GM19324 (cell line): Measurements from ENCODE around the gene CCDC184.
"Not testable (repeated sequence)": the region's sequence is repeated elsewhere in the genome, so short reads cannot be mapped to it uniquely, and the experiment has no call there.

Experiments used
- ATAC-seq: cut with Tn5 transposase; IDR thresholded peaks from one replicate; pipeline ENCODE4 v1.9.1; 2021; ENCODE audit warnings: mild to moderate bottlenecking, moderate library complexity; ENCODE audit not compliant: unreplicated experiment, low FRiP score

Gene CCDC184

DNA sequence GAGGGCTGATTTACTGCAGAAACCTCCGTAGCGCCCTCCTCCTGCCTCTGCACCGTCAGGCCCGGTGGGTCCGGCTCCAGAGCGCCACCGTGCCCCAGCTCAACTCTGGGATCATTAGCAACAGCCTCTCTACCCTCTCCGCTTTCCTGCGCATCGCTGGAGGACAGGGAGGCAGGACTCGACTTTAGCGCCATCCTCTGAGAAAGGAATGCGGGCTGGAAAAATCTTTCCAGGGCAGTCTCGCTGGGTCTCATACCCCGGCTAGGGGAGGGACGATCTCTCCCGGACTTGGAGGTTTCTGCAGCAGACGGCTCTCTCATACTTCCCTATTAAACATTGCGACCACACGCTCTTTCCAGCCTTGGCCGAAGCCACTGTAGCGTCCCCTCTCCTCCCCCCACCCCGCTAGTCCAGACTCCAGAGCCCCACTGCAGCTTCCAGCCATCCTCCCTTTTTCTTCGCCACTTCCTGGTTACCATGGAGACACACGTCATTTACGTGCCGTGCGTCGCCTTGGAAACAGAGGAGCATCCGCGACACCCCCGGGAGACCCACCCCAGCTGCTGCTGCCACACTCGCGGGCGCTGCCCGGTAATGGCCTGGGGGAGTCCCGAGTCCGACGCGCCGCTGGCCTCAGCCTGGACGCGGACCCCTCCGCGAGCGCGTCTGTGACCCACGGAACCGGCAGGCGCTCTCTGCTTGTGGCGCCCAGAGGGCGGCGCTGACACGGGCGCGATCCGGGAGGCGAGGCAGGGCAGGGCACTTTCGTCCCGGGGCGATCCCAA, at the start of gene CCDC184:
CCDC184 (plus strand) TSS at position 554 of the 785 bp plus-strand sequence. CDS start 479 bp downstream, outside the sequence.
- peak; percentile 56 for ATAC-seq

DNA sequence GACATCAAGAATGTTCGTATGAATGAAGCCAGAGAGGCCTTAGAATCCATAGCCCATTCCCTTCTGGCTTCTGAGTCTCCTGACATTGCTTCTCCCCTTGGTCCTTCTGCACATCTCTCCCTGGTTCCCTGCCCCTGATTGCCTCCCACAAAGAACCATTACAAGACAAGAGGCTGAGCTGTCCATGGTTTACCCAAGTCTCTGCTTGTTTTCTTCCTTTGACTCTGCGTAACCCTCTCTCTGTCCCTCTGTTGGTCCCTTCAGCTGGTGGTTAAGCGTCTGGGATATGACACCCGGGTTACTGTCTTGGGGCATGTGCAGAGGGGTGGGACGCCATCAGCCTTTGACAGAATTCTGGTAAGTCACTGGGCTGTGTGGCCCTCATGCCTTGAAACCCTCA, 48.4 kb upstream of the CCDC184 start:
- no peak for ATAC-seq

DNA sequence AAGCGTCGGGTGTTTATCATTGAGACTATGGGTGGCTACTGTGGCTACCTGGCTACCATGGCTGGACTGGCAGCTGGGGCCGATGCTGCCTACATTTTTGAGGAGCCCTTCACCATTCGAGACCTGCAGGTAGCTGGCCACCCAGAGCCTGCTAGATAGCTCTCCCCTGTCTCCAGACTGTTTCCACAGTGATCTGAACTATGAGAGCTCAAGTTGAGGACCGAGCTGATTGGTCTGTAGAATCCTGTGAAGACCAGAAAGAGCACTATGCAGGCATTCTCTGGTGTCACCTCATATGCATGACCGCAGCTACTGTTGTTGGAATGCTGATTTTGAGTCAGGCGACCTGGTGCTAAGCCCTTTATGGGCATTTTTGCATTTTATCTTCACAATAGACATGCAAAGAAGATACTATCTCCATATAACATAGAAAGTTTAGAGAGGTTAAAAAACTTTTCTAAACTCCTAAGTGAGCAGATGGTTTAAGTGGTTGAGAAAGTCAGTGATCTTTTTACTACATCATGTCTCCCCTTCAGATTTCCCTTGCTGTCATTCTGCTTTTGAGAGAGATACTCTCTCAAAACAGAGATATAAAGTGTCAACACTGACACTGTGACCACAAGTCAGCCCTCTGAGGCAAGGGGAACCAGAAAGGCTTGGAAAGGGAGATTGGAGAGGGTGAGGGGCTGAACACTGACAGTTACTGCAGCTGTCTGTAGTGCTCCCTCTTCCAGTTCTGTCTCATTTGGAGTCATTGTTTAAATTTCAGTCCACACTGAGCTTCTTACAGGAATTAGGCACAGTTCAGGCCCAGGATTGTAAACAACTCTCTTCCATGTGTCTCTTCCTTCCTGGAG, 40.4 kb upstream of the CCDC184 start:
- ATAC-seq: no peak

DNA sequence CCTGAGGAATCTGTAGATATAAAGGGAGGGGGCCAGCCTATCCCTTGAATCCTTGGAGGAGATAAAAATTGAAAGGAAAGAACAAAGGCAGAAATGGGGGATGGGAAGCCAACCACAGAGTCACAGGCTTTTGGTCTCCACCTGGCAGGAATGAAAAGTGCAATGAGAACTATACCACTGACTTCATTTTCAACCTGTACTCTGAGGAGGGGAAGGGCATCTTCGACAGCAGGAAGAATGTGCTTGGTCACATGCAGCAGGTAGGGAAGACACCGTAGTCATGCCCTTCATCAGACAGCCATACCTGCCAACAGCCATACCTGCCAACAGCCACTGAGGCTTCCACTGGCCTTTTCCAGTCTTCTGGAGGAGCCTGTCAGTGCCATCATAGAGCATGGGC, 39.5 kb upstream of the CCDC184 start:
- ATAC-seq: no peak

DNA sequence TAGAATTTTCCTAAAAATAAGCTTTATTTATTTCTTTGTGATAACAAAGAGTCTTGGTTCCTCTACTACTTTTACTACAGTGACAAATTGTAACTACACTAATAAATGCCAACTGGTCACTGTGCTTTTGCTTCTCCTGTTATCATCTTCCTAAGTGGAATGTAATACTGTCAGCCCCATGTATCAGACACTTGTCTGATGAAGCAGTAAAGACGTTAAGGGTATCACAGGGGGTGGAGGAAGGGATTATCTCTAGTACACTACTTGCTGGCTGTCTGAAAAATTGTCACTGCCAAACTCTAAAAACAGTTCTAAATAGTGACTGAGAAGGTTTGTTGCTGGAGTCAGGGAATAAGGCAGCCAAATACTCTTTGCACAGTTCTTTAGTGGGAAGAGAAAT, 37.5 kb upstream of the CCDC184 start:
- ATAC-seq: no peak

DNA sequence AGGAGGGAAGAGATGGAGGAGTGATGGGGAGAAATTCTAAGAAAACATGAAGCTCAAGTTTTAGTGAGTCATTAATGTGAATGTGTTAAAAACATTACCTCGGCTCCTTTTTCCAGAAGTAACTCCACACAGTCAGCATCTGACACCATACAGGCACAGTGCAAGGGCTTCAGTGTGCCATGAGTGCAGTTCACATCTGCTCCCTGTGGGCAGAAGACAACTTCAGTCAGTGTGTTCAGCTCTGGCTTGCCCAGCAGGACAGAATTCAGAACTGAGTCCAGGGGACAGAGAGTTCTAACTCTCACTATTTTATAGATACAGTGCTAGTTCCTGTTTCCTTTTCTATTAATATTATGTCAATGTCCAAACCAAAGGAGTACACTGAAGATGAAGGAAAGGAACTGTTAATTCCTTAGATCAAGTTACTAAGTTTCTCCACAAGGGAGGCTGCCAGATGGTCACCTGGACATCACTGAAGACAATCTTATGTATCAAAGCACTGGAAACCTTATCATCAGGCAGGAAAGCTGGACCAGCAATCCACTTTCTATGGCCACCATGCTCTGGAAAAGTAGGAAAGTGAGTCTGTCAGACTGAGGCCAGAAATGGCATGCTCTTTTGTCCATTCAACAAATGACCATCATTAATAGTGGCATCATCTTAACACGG, 32.2 kb upstream of the CCDC184 start:
- ATAC-seq: no peak

DNA sequence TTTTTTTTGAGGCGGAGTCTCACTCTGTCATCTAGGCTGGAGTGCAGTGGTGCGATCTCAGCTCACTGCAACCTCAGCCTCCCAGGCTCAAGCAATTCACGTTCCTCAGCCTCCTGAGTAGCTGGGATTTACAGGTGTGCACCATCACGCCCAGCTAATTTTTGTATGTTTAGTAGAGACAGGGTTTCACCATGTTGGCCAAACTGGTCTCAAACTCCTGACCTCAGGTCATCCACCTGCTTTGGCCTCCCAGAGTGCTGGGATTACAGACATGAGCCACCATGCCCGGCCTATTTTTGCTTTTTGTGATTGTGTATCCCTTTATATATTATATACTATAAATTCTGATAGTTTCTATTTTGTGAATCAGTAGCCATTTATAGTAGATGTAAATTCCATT, 27.7 kb upstream of the CCDC184 start:
- ATAC-seq: not testable (repeated sequence)

DNA sequence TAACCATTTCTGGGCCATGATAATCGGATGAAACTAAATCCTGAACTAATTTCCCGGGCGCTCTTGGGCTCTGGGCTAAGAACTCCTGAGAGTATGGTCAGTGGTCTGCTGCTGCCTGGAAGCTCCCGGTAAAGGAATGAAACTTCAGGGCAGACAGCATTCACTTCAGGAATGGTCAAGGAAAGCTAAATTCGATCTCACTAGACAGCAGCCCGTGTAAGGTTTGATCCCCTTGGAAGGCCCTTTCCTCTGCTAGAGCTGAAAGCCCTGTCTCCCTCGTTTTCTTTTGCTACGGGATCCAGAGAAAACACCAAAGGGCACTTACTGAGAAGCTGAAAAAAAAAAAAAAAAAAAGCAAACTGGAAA, 26.8 kb upstream of the CCDC184 start:
- no peak for ATAC-seq

DNA sequence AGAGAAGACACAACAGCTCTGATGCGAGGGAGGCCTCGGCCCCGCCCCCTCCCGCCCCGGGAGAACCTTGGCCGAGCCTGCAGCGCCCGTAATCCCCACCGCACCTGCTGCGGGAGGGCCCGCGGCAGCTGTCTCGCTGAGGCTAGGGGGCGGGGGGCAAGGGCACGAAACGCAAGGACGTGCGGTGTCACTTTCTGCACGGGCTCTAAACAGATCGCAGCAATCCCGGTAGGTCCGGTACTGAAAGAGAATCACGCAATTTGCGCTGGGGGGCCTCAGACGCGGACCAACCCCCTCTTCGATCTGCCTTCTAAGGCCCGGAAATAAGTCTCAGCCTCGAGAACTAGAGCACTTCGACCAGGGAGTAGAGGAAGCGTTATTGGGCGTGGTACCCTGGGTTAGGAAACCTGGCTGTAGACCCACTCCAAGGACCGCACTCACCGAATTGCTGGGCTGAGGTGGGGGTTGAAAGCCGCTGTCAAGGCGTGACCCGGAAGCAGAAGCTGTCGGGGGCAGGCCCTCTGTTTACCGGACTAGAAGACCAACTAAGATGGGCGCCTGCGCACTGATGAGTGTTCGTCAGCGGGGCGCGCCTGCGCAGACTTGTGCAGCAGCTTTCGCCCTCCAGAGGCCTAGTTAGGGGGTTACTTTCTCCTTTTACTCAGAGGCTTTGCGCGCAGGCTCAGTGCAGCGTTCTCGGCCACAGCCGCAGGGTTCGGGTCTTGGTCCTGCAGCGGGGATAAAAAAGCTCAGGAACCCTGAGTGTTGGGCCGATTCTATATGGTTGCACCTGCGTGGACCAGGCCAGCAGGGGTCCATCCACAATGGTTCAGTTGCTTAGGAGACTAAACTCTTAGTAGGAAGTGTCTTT, 26.2 kb upstream of the CCDC184 start, which contains the start of gene ASB8:
ASB8 (minus strand) TSS at position 498 of the 871 bp plus-strand sequence. CDS start 4,019 bp downstream, outside the sequence.
- peak; percentile 86 for ATAC-seq

DNA sequence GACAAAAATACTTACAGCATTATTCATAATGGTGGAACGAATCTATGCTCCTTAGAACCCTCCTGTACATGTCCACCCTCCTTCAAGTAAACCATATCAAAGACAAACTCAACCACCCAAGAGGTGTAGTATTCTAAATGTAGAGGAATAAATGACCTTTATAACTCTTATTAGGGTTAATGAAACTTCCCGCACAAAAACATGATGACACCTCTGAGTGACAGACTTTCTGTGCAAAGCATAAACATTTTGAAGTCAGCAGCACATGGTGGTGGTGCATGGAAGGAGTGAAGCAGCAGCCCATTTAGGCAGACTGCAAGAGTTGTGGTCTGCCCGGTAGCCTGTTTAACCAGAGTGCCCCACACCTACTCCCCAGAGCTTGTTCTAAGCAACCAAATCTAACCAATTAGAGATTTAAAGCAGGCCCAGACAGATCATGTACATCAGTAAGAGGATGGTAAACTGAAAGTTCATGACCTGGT, 25.5 kb upstream of the CCDC184 start:
- ATAC-seq: no peak

DNA sequence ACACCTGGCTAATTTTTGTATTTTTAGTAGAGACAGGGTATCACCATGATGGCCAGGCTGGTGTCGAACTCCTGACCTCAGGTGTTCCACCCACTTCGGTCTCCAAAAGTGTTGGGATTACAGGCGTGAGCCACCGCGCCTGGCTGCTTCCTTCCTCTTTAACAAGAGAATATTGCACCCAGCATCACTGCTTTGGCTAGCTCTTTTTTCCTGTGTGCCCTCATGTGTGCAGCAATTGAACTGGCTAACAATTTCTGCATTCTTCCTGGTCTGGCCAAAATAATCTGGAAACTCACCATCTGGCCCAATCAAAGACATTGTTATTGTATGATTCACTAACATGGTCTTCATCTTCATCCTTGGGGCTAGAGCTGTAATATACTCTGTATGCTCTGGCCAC, 23.4 kb upstream of the CCDC184 start:
- ATAC-seq: no peak

DNA sequence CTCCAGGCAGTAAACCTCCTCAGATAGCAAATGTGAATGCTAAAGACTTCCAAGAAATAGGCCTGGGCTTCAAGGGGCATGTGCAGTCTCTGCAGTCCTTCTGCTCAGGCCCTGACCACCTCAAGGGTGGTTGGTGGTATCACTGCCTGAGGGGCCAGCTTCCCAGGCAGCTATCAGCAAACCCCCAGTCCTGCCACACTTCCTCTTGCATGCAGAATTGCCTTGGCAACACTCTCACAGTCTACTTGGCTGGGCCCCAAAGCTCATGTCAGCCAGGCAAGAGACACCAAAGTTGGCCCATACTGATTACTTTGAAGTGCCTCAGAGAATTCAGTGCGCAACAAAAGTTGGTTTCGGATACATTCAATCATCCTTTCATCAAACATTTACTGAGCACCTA, 22.6 kb upstream of the CCDC184 start:
- no peak for ATAC-seq

DNA sequence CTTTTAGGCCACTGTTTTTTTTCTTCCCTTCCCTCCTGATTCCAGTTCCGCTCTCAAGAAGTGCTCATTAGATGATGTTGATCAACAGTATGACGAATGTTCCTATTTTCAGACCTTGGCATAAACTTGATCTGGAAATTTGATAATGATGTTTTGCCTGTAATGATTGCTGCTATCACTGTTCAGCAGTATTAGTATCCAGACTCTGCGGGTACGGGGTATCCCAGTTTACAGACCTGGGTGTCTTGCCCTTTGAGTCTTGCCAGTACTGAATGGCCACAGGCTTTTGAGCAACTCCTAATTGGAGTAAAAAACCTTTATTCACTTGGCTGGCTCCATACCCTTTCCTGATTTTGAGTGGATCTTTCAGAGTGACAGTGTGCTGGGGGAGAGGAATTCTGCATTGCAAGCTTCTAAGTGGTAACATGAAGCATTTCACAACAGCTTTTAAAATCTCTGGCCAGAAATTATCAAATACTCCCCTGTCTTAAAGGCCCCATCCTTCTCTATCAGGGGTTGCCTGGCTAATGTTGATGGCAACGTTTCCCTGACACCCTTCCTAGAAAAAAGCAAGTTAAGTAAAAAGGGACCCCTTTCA, 20.2 kb upstream of the CCDC184 start:
- ATAC-seq: no peak

DNA sequence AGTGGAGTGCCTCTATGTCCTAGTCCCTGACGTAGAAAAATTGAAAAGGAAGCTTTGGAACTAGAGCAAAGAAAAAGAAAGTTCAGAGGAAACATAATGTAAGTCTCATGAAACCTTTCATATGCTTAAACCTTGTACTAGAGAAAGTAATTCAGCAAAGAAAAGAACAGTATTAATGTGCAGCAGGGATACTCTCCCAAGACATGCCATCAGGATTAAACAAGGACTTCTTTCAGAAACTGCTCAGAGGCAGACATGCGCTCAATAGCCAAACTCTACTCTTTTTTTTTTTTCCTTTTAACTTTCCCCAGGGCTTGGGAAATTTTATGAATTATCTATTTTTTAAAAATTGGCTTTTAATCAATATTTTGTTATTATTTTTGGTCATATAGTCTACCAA, 19.0 kb upstream of the CCDC184 start:
- no peak for ATAC-seq

DNA sequence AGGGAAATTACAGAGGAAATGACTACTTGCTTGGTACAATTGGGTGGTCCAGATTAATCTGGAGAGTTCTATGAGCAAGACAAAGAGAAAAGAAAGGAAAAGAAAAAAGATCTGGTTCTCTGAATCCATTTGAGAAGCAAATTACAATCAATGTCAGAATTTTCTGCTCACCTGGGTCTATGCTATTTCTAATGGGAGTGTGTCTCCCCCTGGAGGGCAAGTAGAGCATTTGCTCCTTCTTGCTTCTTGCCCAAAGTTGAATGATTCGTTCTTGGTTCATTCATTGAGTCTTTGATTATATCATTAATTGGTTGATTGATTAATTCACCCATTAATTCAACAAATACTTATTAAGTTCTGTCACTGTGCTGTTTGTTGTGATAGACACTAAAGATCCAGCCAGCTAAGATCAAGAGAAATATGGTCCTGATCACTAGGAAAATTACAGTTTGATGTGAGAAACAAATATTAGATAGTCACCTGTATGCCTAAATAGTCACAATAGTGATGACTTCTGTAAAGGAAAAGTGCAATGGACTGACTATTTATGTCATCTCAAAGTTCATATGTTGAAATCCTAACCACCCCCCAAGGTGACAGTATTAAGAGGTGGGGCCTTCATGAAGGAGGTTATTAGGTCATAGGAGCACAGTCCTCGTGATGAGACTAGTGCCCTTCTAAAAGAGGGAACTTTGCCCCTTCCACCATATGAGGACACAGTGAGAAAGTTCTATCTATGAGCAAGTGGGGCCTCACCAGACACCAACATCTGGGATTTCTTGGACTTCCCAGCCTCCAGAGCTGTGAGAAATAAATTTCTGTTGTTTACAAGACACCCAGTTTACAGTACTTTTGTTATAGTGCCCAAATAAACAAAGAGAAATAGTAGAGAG, 18.1 kb upstream of the CCDC184 start:
- no peak for ATAC-seq

DNA sequence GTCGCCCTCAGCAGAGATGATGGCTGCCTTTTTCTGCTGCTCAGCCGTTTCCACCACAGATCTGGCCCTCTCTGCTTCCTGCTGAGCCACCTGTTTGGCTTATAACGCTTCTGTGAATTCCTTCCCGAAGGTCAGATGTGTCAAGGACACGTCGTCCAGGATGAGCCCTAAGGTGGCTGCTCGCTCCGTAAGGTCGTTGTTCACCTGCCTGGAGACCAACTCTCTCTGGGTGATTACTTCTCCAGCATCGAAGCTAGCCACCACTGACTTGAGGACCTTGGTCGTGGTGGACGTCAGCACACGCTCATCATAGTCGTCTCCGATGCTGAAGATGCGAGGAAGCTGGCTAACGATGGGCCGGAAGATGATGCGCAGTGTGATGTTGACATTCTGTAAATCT, 14.4 kb upstream of the CCDC184 start:
- ATAC-seq: no peak

DNA sequence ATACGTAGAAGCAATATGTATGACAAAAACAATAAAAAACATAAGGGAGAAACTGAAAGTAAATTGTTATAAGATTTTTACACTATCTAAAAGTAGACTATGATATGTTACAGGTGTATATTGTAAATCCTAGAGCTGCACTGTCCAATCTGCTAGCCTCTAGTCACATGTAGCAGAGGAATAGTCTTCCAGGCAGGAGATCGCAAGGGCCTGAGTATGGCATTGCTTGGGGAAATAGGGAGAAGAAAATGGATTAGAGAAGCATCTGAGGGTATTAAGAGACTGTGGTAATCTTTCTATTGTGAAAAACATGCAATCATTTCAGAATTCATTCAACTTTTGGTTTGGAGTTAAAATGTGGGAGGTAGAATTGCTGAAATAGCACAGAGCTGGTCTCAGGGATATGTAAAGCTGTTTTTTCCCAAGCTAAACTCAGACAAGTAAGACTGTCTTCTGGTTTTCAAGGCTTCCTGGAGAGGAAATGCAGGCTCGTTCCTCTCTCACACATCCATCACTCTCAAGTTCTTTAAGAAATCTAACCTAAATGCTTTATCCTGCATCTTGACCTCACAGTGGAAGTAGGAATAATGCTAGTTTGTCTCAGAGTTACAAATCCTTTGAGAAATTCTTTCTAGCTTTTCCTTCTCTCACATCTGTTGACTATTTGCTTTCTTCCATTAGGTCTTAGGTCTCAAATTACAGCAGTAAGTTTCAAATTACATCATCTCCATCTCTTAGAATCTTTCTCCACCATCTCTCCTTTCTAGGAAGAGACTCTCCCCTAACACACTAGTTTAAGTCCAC, 7.6 kb upstream of the CCDC184 start:
- no peak for ATAC-seq

DNA sequence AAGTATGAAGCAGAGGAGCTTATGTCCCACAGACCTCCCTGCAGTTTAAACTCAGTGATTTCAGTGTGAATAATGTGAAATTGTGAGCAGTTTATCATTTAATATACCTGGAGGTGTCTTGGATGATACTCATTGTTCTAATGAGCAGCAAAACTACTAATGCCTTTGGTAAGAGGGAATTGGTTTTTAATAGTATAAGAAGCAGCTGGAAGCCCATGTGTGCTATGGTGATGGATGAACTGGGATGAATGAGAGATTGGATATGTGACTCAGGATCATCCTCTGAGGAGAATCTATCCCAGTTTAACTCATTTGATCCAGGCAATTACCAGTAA, 7.1 kb upstream of the CCDC184 start:
- no peak for ATAC-seq
